Activated naive CD4-positive, alpha-beta T cell treated with anti-CD3 and anti-CD28 coated beads, Interleukin-2, amount 50 U/mL, for 72 hours (primary cell): ENCODE results near the gene NDUFS1. TPM values are rescaled to one million over a fixed set of nuclear protein-coding genes. Genes with fewer than 3 reads are reported as not detected.

Experiments
- total RNA-seq, 2 donors: library from RNA; stranded (reverse); gene quantifications; one replicate each; pipeline ENCODE4 v1.2.3, GENCODE V29; 2022

NDUFS1 gene
- total RNA-seq, 2 donors from 2014 or later = 86.5 to 132 TPM

Other genes with a start within 250 kb of the NDUFS1 start
- gene INO80D, start 73.3 kb downstream of the NDUFS1 start, total RNA-seq = 10 to 100 TPM; 21.7 to 22.6 TPM
- 1,000 to 10,000 TPM in 1 of 2 donors, 100 to 1,000 TPM in 1; 979 to 1,142 TPM for gene EEF1B2, start 451 bp upstream of the NDUFS1 start, total RNA-seq
- 10 to 100 TPM in 1 of 2 donors, 1 to 10 TPM in 1; 5.6 to 18.1 TPM for gene ZDBF2, start 115.2 kb upstream of the NDUFS1 start, total RNA-seq